Stimulated activated naive B cell treated with anti-CD40 and anti-IgM and Interleukin-4, amounts not matched to agents 10 μg/mL and 1 μg/mL and 100 μg/mL, for 72 hours (primary cell): Measurements from ENCODE around the gene POP4.
A peak's percentile ranks its signal among the peaks of the same experiment; 100 is the strongest.

Experiments used
- ATAC-seq, 2 donors: fragments of 150-1000 bp; cut with Tn5 transposase; replicated peaks; 2 replicates each; pipeline ENCODE4 v1.10.0; 2021; ENCODE audit warnings: moderate library complexity in 1 of 2
- DNase-seq: peaks from one replicate; pipeline ENCODE4 v3.0.0; 2021
- H3K27ac Mint-ChIP-seq: one replicate; pipeline ENCODE4 v1.8.0; 2022; ENCODE audit warnings: mild to moderate bottlenecking, mixed read lengths
- H3K27me3 Mint-ChIP-seq, 2 donors: one replicate each; pipeline ENCODE4 v1.8.0; 2022; ENCODE audit warnings: mixed read lengths in 2 of 2
- H3K36me3 Mint-ChIP-seq, 2 donors: one replicate each; pipeline ENCODE4 v1.8.0; 2022; ENCODE audit warnings: mixed read lengths in 2 of 2, mild to moderate bottlenecking in 1 of 2
- H3K4me1 Mint-ChIP-seq, 2 donors: one replicate each; pipeline ENCODE4 v1.8.0; 2022; ENCODE audit warnings: mixed read lengths in 2 of 2, mild to moderate bottlenecking in 1 of 2
- H3K4me3 Mint-ChIP-seq, 2 donors: one replicate each; pipeline ENCODE4 v1.8.0; 2022; ENCODE audit warnings: mild to moderate bottlenecking in 2 of 2, mixed read lengths in 2 of 2, moderate library complexity in 1 of 2
- H3K9me3 Mint-ChIP-seq, 2 donors: one replicate each; pipeline ENCODE4 v1.8.0; 2022; ENCODE audit warnings: mixed read lengths in 2 of 2, mild to moderate bottlenecking in 1 of 2

POP4 gene

DNA sequence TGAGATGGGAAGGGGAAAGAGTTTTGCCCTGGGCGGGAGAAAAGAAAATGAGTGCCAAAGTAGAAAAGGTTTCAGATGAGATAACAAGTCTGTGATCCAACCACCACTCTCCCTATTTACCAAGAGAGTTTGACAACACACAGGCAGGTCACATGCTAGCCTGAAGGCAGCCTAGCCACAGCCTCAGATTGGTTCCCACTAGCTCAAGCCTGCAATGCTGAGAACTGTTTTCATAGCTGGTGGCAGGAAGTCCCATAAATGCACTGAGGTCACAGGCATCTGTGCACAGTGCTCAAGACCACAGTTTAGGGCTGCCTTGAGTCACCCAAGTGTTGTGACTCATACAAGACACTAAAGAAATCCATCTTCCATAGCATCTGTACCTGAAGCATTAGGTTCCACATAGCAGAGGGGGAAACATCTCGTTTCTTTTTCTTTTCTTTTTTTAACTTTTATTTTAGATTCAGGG is 18.5 kb upstream of the POP4 start:
- Mint-ChIP-seq H3K27ac (no peak overlapping the region), H3K27me3 (peaks cover 29 to 53% of the 10 kb centered on the region in 2 donors), H3K9me3 (peaks cover 3 to 7% of the 10 kb centered on the region in 2 donors), H3K36me3 (peaks cover 0 to 4% of the 10 kb centered on the region in 2 donors), H3K4me3 (no peak overlapping the region), H3K4me1 (no peaks in the 10 kb centered on the region)
- no peak for DNase-seq
- peak; percentile 58 to 83 for ATAC-seq

DNA sequence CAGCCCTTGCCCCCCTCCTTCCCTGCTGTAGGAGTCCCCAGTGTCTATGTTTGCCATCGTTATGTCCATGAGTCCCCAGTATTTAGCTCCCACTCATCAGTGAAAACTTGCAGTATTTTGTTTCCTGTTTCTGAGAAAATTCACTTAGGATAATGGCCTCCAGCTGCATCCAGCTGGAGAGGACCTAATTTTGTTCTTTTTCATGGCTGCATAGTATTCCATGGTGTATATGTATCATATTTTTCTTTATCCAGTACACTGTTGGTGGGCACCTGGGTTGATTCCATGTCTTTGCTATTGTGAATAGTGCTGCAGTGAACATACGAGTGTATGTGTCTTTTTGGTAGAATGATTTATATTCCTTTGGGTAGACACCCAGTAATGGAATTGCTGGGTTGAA is 18.0 kb upstream of the POP4 start:
- ATAC-seq (no peak), DNase-seq (no peak)
- Mint-ChIP-seq H3K4me1 (no peaks in the 10 kb centered on the region), H3K36me3 (peaks cover 0 to 4% of the 10 kb centered on the region in 2 donors), H3K27ac (no peak overlapping the region), H3K4me3 (no peak overlapping the region), H3K9me3 (peaks cover 3 to 7% of the 10 kb centered on the region in 2 donors), H3K27me3 (peaks cover 34 to 57% of the 10 kb centered on the region in 2 donors)

DNA sequence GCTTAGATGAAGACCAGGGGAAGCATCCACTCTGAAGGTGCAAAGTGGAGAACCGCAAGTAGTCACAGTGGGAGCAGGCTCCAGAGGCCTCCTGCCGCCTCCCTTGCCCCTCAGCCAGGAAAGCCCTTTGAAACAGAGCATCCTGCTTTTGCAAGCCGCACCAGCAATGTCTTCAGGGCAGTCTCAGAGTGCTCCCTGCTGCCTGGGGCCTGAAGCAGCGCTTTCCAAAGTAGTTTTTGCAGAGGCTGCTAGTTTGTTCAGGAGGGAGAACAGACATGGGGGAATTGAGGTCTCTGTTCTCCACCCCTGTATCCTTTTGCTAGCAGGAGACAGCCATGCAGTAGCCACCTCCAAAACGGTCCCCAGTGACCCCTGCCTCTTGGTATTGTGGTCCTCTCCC is 15.8 kb upstream of the POP4 start:
- Mint-ChIP-seq H3K27ac (no peak overlapping the region), H3K4me3 (no peak overlapping the region), H3K36me3 (peaks cover 0 to 4% of the 10 kb centered on the region in 2 donors), H3K9me3 (peaks cover 3 to 7% of the 10 kb centered on the region in 2 donors), H3K4me1 (no peaks in the 10 kb centered on the region), H3K27me3 (peaks cover 48 to 73% of the 10 kb centered on the region in 2 donors)
- no peak for DNase-seq
- ATAC-seq = no peak

DNA sequence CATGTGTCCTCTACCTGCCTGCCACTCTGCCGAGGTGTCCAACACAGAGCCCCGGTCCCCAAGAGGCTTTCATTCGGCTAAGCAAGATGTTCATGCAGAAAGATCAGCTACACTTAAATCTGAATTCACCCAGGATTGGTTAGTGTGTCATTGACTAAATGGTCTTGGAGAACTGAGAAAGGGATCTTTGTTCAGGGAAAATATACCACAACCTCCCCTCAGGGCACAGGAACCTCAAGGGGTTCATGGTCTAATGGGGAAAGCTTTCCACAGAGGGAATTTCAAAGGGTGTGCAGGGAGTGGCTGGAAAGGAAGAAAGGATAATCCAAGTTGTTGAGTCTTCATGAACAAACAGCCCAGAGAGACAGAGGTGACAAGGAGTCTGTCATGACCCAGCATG is 14.4 kb upstream of the POP4 start:
- Mint-ChIP-seq H3K27ac (no peak overlapping the region), H3K4me3 (no peak overlapping the region), H3K27me3 (peaks cover 51 to 64% of the 10 kb centered on the region in 2 donors), H3K36me3 (peaks cover 0 to 4% of the 10 kb centered on the region in 2 donors), H3K9me3 (peaks cover 3 to 7% of the 10 kb centered on the region in 2 donors), H3K4me1 (no peaks in the 10 kb centered on the region)
- DNase-seq = no peak
- no peak for ATAC-seq

DNA sequence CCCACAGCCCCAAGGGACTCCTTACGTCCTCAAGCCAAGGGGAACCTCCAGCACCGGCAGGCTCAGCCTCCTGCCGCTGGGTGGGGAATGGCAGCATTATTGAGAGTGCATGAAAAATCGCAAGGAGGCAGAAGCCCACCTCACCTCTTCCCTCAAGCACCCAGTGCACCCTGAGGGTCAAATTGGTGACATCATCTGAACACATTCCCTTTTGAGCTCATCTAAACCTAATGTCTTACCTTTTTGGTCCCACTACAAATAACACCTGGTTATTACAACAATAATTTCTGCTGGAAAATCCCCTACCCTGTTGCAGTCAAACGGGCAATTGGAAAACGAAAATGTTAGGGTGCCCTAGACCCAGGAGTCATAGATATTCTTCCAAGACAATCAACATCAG is 12.2 kb upstream of the POP4 start:
- H3K4me3 Mint-ChIP-seq = no peak overlapping the region
- DNase-seq = no peak
- ATAC-seq = no peak
- H3K27ac Mint-ChIP-seq = no peak overlapping the region
- no peaks in the 10 kb centered on the region for H3K4me1 Mint-ChIP-seq
- peaks cover 3 to 7% of the 10 kb centered on the region in 2 donors for H3K9me3 Mint-ChIP-seq
- peaks cover 0 to 4% of the 10 kb centered on the region in 2 donors for H3K36me3 Mint-ChIP-seq
- peaks cover 53 to 67% of the 10 kb centered on the region in 2 donors for H3K27me3 Mint-ChIP-seq

DNA sequence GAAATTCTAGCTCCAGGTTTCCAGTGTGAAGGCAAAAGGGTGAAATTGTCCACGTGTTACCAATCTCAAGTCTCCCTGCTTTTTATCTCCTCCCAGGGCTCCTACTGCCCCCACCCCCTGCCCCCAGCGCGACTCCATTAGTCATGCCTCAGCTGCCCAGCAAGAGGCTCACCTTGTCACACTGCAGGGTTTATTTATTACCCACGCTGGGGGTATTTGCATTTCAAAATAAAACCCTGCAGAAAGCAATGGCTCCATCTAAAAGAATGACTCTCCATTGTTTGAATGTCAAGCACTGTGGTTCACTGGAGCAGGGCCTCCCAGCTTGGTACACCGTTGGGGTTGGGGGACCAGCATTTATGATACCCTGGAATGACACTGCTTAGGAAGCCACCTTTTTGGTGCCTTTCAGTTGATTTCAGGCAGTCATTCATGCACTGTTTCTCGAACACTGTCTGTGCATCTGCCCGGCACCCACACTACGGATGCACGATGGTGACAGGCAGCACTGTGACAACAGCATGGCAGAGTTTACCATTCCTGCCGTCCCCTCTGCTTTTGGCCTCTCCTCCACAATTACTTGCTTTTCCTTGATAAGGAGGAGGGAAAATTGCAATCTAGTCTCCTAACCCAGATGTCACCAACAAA is 9.9 kb upstream of the POP4 start:
- no peak overlapping the region for H3K4me3 Mint-ChIP-seq
- H3K27ac Mint-ChIP-seq = no peak overlapping the region
- no peak for ATAC-seq
- DNase-seq = no peak
- peaks cover 46 to 49% of the 10 kb centered on the region in 2 donors for H3K27me3 Mint-ChIP-seq
- H3K9me3 Mint-ChIP-seq = no peaks in the 10 kb centered on the region
- no peaks in the 10 kb centered on the region for H3K4me1 Mint-ChIP-seq
- no peaks in the 10 kb centered on the region for H3K36me3 Mint-ChIP-seq

DNA sequence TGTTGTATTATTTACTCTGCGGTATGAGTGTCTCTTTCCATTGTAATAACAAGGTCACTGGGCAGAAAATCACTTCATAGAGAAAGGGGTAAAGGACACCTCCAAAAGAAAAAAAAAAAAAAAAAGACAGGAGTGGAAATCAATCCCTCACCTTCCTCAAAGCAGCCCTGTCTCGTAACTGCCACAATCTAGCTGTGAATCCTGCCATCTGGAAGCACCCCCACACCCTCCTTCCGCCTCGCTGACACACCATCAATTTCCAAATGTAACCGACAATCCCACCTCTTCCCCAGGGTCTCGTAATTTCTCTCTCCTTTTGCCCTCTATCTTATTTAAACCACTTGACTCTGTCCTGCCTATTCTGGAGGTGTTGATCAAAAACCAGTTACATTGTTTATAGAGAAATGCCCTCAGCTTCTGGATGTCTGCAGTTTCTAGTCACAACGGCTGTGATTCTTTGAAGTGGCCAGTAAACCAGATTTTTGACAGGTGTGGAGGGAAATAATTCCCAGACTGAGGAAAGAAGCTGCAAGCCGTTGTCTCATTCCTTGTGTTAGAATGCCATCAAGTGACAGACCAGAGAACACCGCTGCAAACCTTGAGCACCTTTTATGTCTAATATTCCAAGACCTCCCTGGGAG is 9.1 kb upstream of the POP4 start:
- Mint-ChIP-seq H3K36me3 (no peaks in the 10 kb centered on the region), H3K4me3 (no peak overlapping the region), H3K4me1 (no peaks in the 10 kb centered on the region), H3K27me3 (peaks cover 41% of the 10 kb centered on the region in 2 donors), H3K9me3 (no peaks in the 10 kb centered on the region), H3K27ac (no peak overlapping the region)
- ATAC-seq = no peak
- DNase-seq = no peak

DNA sequence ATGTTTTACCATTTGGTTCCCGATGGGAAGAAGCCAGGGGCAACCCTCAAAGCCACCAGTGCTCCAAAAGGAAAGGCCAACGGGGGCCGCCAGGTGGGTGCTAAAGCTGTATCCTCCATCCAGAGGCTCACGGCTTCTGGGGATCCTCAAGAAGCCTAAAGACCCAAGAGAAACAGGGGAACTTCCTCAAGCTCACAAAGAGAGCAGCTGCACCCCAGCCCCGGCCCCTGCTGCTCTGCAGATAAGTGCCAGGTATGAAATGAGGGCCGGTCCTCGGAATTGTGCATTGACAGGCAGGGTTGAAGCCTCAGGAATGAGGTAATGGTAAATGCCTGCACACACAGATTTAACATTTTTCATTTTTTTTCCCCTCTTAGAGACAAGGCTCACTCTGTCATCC is 8.0 kb upstream of the POP4 start:
- no peak overlapping the region for H3K4me3 Mint-ChIP-seq
- peaks cover 32 to 33% of the 10 kb centered on the region in 2 donors for H3K27me3 Mint-ChIP-seq
- DNase-seq (no peak), ATAC-seq (no peak)
- H3K9me3 Mint-ChIP-seq = no peaks in the 10 kb centered on the region
- no peaks in the 10 kb centered on the region for H3K4me1 Mint-ChIP-seq
- no peaks in the 10 kb centered on the region for H3K36me3 Mint-ChIP-seq
- no peak overlapping the region for H3K27ac Mint-ChIP-seq

DNA sequence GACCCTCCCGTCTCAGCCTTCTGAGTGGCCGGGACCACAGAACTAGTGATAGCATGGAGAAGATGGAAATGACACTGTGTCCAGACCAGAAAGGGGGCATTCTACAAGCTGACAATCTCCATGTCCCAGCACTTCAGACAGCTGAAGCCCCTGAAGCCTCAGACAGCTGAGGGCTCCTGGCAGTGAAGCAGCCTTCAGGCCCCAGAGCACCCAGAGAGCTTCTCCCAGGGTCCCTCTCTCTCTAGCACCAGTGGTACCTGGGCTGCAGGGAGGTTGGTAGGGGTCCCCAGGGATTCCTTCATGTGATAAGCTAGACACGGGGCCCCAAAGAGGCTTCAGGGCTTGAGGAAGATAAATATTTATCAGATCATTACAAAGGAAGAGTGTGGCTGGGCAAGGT is 7.6 kb upstream of the POP4 start:
- Mint-ChIP-seq H3K27me3 (peaks cover 29 to 31% of the 10 kb centered on the region in 2 donors), H3K4me3 (no peak overlapping the region), H3K9me3 (no peaks in the 10 kb centered on the region), H3K27ac (no peak overlapping the region), H3K36me3 (no peaks in the 10 kb centered on the region), H3K4me1 (no peaks in the 10 kb centered on the region)
- ATAC-seq (no peak), DNase-seq (no peak)

DNA sequence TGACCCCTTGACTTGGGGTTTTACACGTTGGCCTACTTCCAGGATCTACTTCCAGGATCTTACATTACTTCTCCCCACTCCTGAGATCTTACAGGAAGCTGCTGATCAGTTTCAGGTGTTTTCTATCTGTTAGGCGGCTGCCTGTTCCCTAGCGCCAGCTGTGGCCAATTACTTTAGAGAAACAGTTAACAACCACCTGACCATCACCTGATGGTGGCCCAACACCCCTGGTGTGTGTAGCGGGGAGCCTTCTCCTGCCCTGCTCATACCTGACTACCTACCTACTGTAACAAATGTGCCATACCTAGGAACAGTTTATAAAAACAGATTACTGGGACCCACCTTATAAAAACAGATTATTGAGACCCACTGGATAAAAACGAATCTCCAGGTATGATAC is 2.8 kb upstream of the POP4 start:
- ATAC-seq = no peak
- no peaks in the 10 kb centered on the region for H3K9me3 Mint-ChIP-seq
- DNase-seq = no peak
- peaks cover 2 to 5% of the 10 kb centered on the region in 2 donors for H3K36me3 Mint-ChIP-seq
- peaks cover 4 to 5% of the 10 kb centered on the region in 2 donors for H3K27me3 Mint-ChIP-seq
- no peak overlapping the region for H3K4me3 Mint-ChIP-seq
- no peak overlapping the region for H3K27ac Mint-ChIP-seq
- H3K4me1 Mint-ChIP-seq = peaks cover 3 to 8% of the 10 kb centered on the region in 2 donors

DNA sequence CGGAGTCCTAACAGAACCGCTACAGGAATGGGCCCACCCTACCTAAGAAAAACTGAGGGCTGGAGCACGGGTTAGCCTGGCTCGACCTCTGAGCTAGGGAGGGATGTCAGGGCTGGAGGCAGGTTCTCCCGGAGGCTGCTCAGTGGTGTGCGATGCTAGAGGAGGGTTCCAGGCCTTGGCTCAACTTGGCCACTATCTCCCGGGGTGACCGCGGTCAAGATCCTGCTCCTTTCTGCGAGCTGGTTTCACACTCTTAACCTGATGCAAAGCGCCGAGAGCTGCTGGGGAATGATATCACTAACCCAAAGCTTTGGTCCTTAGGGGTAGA is 301 bp downstream of the POP4 start:
- H3K36me3 Mint-ChIP-seq = peaks cover 20 to 28% of the 10 kb centered on the region in 2 donors
- H3K4me3 Mint-ChIP-seq = peak overlapping the region; percentile 95 to 96
- no peaks in the 10 kb centered on the region for H3K9me3 Mint-ChIP-seq
- DNase-seq = no peak
- H3K27ac Mint-ChIP-seq = peak overlapping the region; percentile 99
- peak; percentile 21 to 28 for ATAC-seq
- H3K4me1 Mint-ChIP-seq = peaks cover 19 to 32% of the 10 kb centered on the region in 2 donors
- H3K27me3 Mint-ChIP-seq = no peaks in the 10 kb centered on the region

DNA sequence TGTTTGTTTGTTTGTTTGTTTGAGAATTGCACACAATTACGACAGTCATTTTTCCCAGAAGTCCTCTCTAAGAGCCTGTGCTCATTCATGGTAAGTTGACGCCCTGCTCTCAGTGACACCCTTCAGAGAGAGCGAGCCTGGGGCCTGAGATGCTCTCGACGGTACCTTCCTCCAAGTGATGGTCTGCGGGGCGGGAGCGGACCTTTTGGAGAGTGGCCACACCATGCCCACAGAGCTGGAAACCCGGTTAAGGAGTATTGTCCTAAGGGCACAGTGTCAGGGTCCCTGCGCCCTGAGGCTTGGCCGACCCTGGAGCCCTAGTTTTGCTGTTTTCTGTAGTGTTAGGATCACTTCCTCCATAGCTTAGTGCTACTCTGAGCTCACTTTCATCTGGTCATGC is 3.6 kb downstream of the POP4 start:
- Mint-ChIP-seq H3K27me3 (no peaks in the 10 kb centered on the region), H3K9me3 (no peaks in the 10 kb centered on the region), H3K4me1 (peaks cover 23 to 34% of the 10 kb centered on the region in 2 donors), H3K36me3 (peaks cover 29 to 53% of the 10 kb centered on the region in 2 donors), H3K4me3 (no peak overlapping the region), H3K27ac (peak overlapping the region; percentile 56)
- no peak for DNase-seq
- ATAC-seq = no peak

DNA sequence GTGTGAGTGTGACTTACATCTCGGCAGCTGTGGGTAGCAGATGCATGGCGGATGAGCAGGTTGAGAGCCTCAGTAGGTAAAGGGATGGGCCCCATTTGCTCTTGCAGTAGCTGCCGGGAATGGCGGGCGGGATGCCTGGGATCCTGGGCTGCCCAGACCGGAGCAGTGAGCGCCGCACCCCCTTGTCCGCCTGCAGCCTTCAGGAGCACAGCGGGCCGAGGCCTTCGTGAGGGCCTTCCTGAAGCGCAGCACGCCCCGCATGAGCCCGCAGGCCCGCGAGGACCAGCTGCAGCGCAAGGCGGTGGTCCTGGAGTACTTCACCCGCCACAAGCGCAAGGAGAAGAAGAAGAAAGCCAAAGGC is 4.1 kb downstream of the POP4 start:
- Mint-ChIP-seq H3K9me3 (no peaks in the 10 kb centered on the region), H3K4me1 (peaks cover 23 to 34% of the 10 kb centered on the region in 2 donors), H3K27ac (peak overlapping the region; percentile 56), H3K27me3 (no peaks in the 10 kb centered on the region), H3K36me3 (peaks cover 32 to 59% of the 10 kb centered on the region in 2 donors), H3K4me3 (peak overlapping the region in 1 of 2 donors; percentile 6)
- DNase-seq (no peak), ATAC-seq (no peak)

DNA sequence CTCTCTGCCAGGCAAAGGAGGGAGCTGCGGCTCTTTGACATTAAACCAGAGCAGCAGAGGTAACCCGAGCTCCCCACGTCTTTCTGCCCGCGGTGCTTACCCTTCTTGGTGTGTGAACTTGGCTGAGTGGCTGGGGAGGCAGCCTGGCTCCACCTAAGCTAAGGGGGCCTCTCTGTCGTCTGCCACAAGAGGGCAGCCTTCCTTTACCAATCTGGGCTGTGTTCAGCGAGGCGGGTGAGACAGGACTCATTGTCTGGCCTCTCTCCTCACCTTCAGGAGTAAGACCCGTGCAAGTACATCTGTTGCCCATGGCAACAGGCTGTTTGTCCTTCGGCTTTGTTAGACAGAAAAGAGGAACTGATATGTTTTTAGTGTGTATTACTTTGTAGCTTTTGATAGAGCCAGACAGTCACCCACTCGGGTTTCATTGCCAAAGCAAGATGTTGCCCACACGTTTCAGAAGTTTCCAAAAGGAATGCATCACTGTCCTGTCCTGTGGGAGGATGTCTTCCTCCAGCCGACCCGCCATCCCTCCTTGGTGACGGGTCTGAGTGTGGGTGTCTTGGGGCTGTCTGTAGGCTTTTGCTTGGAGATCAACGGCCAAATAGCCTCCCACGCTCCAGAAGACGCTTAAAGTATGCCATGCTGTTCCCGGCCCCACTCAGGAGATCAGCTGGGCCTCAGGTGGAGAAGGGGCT is 4.6 kb downstream of the POP4 start:
- H3K9me3 Mint-ChIP-seq = no peaks in the 10 kb centered on the region
- DNase-seq (peak; percentile 88), ATAC-seq (peak; percentile 86 to 89)
- peaks cover 38 to 64% of the 10 kb centered on the region in 2 donors for H3K36me3 Mint-ChIP-seq
- peaks cover 23 to 34% of the 10 kb centered on the region in 2 donors for H3K4me1 Mint-ChIP-seq
- no peaks in the 10 kb centered on the region for H3K27me3 Mint-ChIP-seq
- peak overlapping the region; percentile 95 for H3K27ac Mint-ChIP-seq
- no peak overlapping the region for H3K4me3 Mint-ChIP-seq

DNA sequence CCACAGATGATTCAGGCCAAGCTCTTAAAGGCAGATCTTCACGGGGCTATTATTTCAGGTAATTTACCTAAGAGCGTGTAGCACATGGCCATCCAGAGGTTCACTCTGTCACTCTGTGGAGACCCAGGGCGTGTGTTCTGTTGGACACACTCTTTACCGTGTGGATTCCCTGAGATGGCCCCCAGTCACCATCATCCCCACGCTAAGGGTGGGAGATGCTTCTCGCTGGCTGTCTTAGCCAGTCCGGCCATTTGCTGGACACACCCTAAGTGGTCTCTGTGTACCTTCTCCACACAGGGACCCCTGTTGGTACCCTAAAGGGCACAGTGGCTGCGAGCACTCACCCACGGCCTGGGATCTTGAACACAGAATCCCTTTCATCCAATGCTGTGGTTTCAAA is 6.0 kb downstream of the POP4 start:
- DNase-seq = no peak
- peak overlapping the region; percentile 95 for H3K27ac Mint-ChIP-seq
- H3K36me3 Mint-ChIP-seq = peaks cover 46 to 71% of the 10 kb centered on the region in 2 donors
- H3K4me3 Mint-ChIP-seq = no peak overlapping the region
- H3K4me1 Mint-ChIP-seq = peaks cover 20 to 29% of the 10 kb centered on the region in 2 donors
- no peaks in the 10 kb centered on the region for H3K27me3 Mint-ChIP-seq
- no peak for ATAC-seq
- H3K9me3 Mint-ChIP-seq = no peaks in the 10 kb centered on the region
